Effector CD8-positive, alpha-beta T cell (primary cell): Measurements from ENCODE around the gene SCG5.

Experiments
- DNase-seq: peaks from one replicate; lab custom pipeline; 2025; lab: John Stamatoyannopoulos, UW

SCG5 gene

DNA sequence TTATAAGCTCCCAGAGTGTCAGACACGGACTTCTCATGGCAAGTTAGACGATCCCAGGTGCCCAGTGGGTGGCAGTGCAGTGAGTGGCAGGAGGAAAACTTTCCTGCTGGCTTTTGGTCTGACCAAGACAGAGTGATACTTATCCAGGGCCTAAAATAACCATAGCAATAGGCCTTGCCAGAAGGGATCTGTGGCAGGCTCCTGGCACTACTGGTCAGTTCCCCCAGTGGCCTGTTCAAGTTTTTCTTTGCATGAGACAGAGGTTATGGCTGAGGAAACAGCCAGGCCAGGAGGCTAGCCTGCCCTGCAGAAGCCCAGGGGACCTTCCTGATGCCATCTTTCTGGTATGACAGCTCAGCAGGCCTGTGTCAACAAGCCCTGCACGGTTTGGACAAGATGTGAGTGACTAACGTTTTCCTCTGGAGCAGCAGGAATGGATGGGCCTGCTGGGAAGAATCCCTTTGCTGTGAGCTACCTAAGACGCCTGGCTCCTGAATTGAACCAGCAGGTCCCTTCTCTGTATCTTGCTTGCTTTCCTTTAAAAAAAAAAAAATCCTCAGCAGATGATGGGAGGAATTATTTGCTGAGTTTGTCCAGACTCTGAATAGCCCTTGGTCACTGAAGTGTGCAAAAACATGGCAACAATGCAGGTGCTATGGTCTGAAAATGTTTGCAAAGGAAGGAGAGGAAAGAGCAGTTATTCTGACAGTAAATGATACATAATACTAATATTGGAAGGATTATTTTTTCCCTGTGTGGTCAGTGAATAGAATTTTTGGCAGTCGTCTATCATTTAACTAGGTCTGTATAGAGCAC lies 18.0 kb downstream of the SCG5 start:
- DNase-seq: no peak

DNA sequence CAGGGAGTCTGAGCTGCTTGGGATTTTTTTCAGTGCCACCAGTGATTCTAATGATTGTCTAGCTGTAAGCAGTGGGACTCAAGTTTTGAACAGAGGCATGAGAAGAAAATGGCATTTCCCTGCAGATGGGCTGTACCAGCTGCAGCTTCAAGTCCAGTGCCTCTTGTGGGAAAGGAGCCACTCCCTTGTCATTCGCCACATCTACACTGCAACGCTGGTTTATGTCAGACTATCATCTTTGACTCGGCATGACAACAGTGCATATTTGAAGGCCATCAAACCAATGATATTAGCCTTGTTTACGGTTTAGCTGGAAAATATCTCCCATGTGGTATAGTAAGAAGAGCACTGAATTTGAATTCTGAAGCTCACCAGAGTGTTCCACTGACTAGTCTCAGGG lies 22.2 kb downstream of the SCG5 start:
- no peak for DNase-seq

DNA sequence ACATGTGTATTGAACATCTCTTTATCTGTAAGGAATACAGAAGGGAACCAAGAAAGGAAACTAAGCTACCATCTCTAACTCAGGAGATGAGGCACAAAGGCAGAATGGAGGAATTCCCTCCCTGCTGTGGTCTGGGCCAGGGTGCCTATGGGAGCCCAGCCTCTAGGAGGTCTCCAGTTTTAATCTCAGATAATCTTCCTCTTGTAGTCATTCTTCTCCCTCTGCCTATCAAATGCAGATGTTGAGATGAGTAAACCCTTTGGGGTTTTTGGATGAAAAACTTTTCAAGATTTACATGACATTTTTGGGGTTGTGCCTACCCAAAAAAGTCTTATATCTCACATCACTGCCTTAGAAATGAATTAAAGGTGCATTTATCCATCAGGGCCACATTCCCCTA lies 23.3 kb downstream of the SCG5 start:
- DNase-seq: no peak

DNA sequence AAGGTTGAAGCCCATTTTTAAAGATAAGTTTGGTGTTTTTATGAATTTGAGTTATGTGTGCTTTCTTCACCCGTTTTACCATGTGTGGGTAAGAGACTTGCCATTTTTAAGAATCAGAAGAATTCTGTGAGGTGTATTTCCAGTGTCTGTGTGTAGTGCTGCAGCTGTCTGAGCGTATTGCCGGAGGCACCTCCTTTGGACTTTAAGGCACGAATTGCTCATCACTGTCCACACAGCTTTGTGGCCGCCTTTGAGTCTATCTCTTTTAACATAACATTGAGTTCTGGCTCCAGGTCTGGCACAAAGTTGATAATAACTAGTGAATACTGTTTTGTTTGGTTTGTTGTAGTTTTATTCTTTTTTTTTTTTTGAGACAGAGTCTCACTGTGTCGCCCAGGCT lies 25.8 kb downstream of the SCG5 start:
- DNase-seq: no peak

DNA sequence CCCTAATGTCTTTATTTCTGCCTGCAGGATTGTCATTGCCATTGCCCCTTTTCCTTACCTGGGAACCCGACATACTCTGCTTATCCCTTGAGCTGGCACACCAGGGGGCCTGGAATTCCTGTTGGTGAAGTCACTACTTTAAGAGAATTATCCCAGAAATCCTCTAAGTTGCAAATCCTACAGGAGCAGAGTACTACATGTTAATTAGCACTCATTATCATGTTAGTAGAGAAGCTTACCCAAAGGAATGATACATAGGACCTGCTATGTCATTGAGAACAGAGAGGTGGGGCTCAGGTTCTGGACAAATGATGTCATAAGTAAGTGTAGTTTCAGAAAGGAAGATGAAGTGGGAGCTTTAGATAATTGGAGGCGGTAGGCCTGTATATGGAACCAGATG lies 27.4 kb downstream of the SCG5 start:
- no peak for DNase-seq

DNA sequence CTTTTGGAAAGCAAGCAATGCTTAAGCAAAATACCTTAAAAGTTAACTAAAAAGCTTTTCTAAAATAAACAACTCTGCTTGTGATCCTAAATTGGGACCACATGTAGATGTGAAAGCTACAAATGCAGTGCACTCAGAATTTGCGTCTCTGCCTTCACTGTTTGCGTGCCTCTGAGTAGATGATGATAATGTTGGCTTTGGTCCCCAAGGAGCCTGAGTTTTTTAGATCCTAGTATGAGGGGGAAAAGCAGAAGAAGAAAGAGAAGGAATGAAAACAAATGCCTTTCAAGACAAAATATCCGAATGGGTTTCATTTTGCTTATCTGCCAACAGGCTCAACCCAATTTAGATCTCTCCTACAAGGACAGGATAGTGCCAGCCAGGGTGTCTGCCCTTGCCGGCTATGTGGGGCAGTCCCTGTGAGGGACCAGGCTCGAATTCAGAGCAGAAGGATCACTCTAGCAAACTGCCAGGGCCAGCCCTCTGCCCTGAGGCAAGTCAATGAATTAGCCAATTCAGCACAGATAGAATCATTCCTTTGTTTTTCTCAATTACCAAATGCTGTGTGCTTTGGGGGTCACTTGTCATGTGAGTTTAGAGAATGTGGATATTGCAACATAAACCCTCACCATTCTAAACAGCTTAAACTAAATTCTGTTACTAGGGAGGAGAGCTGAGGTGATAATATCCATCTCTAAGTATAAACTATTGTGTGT lies 28.5 kb downstream of the SCG5 start:
- DNase-seq: no peak

DNA sequence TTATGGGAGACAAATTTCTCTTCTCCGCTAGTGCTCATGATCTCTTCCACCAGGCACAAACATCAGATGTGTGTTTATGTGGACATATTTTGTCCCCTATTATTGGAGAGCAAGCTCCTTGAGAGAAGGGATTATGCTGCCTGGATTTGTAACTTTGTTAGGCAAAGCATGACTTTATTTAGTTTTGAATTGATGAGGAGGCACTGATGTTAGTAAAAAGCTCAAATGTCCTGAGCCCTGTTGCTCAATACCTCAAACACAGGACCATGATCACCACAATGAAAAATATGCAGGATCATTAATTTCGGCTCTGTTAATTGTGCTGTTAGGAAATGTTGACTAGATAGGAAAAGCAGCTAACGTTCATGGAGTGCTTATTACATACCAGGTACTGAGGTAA lies 29.1 kb downstream of the SCG5 start:
- DNase-seq: no peak

DNA sequence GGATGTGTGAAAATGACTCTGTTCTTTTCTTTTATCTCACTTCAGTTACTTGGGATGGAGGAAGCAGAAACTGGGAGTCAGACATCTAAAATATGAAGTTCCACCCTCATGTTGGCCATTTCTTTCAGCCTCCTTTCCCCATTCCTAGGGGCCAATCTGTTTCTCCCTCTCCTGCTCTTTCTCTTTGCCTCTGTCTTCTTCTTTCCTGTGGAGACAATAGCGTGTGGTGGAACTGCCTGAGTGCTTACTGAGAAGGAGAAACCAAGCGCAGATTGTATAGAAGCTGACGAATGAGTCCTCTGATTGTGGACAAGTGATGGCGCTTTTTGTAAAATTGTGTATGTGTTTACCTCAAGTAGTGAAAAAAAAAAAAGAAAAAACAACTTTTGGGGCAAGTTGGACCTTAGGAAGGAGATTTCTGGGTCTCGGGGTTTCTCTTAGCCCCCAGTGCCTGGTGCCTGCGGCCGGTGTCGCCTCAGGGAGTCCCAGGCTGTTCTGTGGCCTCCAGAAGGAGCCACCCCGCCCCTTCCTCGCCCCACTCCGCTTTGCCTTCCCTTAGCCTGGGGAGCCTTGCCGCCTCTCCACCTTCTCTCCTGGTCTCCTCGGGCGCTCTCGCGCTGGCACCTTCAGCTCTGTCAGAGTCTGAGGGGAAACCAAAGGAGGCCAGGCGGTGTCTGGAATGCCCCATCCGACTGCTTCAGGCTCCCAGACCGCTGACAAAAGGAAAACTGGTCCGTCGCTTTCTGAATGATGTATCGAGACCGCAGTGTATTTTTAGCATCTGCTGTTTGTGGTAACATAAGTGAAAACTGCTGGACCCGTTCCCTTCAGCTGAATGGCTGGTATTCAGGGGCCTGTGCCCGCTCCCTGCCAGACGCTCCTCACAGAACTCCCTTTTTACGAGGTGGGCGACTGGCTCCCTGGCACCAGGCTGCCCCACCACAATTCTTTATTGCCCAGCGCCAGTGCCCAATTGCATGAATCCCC lies 30.1 kb downstream of the SCG5 start:
- no peak for DNase-seq

DNA sequence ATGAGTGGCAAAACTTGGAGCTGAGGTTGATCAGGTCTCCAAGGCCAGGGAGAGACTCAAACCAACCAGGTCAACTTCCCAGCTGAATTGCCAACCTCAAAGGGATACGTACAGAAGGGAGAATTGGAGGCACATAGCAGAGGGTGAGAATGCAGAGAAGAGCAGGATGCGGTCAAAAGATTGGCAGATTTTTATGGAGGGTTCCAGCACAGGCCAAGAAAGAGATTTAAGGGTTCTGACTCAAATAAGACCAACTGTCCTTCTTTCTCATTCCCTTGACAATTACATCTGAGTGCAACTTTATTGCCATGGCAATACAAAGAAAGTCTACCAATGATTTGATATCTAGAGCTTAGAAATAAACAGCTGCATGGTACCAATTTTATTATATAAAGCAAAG lies 33.2 kb downstream of the SCG5 start:
- no peak for DNase-seq

DNA sequence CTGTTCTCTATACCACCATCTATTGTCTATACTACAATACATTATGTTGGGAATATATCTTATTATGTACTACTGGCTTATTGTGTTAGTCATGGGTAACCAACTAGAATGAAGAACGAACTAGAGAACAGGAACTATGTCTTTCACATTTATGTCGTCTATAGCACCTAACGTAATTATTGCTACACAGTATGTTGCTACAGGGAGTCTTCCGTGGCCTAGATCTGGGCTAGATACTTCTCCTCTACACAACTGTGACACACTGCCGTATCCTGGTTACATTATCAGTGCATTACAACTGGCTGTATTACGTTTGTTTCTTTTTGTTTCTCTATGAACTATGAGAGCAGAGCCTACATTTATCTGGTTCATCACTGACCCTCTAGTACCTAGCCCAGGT lies 34.0 kb downstream of the SCG5 start:
- DNase-seq: no peak

DNA sequence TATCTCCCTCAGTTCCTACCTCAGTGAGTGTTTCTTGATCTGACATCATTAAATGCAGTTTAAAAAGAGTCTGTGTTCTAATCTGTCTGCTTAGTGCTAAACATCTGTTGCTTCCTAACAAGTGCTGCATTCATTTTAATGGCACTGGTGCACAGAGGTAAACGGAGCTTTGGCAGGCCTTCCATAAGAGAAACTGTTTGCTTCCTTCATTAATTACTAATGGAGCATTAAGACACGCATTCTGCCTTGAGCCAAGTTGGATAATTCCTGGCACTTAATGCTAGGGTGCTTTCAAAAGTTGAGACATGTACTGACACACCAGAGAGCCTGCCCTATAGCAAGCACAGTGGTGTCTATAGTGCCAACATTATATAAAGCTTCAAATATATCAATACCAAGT lies 34.7 kb downstream of the SCG5 start:
- DNase-seq: no peak

DNA sequence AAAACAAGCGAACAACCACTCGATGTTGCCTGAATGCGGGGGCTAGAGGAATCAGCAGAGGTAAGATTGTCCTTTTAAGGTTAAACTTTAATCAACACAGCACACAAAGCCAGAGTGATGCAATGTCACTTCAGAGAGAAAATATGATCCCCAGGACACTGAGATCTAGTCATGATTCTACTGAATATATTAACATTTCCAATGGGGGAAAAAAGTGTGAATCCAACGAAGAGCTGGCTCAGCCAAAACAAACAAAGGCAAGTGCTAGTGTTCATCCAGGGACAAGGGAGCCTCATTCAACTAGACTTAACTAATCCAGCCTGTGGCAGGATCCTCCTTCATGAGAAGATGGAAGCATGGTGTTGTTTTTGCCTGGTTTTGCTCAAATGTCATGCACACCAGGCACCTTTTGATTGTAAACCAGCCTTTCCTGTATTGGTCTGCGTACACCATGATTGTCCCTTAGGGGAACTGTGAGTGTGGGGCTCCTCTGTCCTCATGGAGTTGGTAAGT lies 35.8 kb downstream of the SCG5 start:
- no peak for DNase-seq

DNA sequence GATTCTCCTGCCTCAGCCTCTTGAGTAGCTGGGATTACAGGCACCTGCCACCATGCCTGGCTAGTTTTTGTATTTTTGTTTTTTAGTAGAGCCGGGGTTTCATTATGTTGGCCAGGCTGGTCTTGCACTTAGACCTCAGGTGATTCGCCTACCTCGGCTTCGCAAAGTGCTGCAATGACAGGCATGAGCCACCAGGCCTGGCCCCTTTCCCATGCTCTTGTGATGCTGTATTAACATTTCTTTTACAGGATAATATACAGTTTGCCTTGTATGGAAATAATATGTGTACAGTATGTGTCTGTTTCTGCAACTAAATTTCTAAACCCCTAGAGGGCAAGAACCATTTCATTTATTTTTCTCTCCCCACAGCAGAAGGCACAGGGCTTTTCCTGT lies 37.8 kb downstream of the SCG5 start:
- DNase-seq: no peak

DNA sequence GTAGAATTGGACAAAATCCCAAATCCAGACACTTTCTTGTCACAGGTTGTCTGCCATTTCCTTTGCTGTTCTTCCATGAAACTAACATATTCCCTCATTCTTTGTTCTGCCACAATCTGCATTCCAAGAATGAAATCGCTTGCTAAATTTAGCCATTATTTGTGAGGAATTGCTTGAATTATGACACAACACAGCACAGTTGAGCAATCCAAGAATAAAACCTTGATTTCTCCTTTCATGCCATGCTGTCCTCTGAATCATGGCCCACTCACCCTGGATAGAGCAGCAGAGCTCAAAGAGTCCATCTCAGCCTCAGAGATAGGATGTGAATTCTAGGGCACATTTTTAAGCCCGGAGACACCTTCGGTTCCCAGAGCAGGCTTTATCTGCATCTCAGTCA lies 41.1 kb downstream of the SCG5 start:
- no peak for DNase-seq

DNA sequence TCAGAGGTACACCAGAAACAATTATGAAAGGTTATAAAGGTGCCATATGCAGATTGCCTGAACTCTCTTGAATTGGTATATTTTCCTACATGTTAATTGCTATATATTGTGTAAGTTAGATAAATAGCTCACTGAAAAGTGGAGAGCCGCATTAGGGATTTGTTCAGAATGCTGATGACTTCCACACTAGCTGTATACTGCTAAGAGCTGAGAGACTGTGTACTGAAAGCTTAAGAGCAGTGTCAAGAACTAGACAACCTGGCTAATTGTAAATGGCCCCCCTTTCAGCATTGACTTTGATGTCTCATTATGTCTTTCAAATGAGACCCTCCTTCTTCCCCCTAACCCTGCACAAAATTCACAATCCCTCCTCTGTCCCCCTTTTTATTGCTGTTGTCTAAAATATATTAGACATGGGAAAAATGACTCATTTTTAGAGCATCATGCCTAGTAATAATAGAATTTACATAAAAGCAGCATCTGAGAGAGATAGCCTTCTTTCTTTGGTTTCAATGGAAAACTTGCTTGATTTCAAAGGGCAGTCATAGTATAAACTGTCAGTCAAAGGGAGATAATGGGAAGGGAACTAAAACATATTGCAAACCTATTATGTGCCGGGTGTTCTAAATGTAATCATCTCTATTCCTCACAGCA lies 41.6 kb downstream of the SCG5 start:
- no peak for DNase-seq

DNA sequence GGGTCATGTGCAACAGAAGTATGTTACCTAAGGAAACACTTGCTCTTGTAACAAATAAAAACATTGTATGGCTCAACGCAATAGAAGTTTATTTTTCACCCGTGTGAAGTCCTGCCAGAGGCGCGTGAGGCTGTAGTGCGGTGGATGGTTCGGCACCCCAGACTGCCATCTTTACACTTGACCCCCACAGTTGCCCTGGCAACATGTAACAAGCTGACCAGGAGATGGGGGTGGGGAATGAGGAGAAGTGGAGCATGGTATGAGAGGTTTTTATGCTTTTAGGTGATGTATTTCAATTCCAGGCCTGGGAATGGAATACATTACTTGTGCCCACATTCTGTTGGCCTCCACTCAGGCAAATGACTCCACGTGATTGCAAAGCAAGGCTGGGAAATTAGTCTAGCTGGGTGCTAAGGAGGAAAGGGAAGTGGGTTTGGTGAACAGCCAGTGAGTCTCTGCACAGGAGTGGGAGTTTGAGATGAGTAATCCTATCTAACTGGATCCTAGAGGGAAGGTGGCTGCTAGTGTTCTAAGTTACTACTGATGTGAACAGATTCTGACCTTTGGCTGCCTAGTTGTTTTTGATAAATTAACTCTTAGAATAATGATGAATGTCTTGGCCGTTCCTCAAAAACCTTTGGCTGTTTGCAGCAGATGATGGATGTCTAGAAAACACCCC lies 42.5 kb downstream of the SCG5 start:
- no peak for DNase-seq

DNA sequence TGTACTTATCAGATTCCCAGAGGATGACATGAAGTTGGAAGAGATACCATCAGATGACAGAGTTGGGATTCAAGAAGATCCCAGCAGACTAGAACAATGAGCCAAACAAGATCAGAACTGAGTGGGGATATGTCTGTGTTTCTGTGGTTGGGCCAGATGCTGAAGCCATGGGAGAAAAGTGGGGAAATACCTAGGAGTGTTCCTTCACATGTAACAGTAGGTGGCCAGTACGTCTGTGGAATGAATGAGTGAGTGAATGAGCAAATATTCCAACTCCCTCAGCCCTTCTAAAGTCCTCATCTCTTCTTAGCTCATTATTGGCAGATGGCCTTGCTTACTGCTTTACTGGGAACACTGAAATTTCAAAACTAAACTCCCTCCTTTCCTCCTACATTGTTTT lies 44.1 kb downstream of the SCG5 start:
- no peak for DNase-seq

DNA sequence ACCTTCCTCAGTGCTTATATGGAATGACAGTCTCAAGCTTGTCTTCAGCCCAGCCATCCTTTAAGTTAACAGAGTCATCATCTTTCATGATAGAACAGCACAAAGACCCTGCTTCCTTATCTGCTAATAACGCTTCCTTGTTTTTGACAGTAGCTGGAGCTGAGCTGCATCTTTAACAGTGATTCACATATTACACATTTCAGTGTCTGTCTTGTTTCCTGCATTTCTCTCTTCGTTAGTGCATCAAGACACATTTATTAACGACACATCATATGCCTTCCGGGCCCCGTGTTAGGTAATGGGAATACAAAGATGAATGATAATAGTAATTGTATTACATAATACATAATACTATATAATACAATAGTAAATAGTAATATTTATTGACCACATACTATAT lies 46.0 kb downstream of the SCG5 start:
- no peak for DNase-seq

DNA sequence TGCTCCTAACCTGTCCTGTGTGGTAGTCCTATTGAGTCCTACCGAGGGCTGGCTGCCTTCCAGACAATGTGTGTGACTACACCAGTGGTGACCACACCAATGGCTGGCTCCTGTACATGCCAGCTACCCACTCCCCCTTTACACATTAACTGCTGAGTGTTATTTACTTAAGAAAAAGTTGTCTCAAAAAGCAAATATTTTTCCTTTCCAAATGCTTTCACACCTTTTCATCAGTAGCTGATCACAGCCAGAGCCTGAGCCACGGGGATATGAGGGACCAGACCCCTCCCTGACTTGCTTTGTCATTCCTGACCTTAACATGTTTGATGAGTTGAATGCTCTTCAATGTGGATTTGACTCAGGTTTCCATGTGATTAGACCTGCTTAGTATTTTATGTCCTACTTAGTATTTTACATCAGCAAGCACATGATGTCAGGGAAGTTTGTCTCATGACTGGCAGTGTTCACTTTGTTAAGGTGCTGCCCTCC lies 46.7 kb downstream of the SCG5 start:
- DNase-seq: no peak

DNA sequence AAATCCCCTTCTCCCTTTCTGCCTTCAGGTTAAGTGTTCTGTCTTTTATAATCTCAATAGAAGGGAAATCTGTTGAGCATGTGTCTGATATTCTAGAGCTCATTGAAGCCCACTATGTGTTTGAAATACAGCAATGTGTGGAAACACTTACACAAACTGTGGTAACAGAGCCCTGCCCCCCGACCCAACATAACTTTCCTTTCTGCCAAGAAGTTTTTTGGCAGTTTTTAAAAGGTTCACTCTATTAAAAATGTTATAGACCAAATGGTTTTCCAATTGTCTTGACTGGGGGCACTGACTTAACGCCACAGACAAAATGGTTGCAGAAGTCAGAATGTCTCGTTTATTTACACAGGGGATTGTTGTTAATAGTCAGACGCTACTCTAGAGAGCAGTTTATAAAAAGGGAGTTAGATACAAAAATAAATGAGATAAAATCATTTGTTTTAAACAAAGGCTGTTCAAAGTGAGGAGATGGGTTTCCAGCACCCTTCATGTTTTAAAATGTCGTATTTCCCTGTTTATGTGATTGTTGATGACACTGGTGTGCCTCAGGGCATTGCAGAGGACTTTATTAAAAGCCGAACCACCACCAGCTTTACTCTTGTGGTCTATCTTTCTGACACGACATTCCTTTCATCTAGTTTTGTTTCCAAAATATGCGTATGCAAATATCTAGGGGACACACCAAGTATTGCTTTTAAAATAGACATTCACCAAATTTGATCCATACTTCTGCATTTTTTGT lies 49.6 kb downstream of the SCG5 start:
- no peak for DNase-seq
